H9 (cell line): Measurements from ENCODE around the gene DNASE1L1. TPM values are rescaled to one million over a fixed set of nuclear protein-coding genes. Genes with fewer than 3 reads are reported as not detected.

Experiments used
- DNase-seq: peaks from one replicate; pipeline ENCODE4 v3.0.0-alpha.2; 2017
- H2AFZ ChIP-seq: one replicate; pipeline ENCODE4 v1.6.1; 2013; ENCODE audit warnings: mild to moderate bottlenecking, low read length, control low read depth, moderate library complexity
- H2AK5ac ChIP-seq: 2 replicates; pipeline ENCODE4 v1.6.1; 2013; ENCODE audit warnings: low read length, control low read depth, mixed read lengths; ENCODE audit not compliant: insufficient read length
- H2BK120ac ChIP-seq: one replicate; pipeline ENCODE4 v1.6.1; 2013; ENCODE audit warnings: low read depth, mild to moderate bottlenecking, low read length, control low read depth, inconsistent platforms; ENCODE audit not compliant: poor library complexity, severe bottlenecking
- H2BK12ac ChIP-seq: 2 replicates; pipeline ENCODE4 v1.6.1; 2013; ENCODE audit warnings: low read length, control low read depth, mixed read lengths, low read depth; ENCODE audit not compliant: insufficient read length
- H2BK15ac ChIP-seq: 2 replicates; pipeline ENCODE4 v1.6.1; 2013; ENCODE audit warnings: low read depth, low read length, control low read depth
- H2BK20ac ChIP-seq: one replicate; pipeline ENCODE4 v1.6.1; 2013; ENCODE audit warnings: low read depth, mild to moderate bottlenecking, low read length, control low read depth, inconsistent platforms; ENCODE audit not compliant: poor library complexity, severe bottlenecking
- H2BK5ac ChIP-seq: 2 replicates; pipeline ENCODE4 v1.6.1; 2013; ENCODE audit warnings: low read length, control low read depth, mixed read lengths; ENCODE audit not compliant: insufficient read length
- H3K14ac ChIP-seq: 2 replicates; pipeline ENCODE4 v1.6.1; 2013; ENCODE audit warnings: low read length, control low read depth; ENCODE audit not compliant: insufficient read depth
- H3K18ac ChIP-seq: 2 replicates; pipeline ENCODE4 v1.6.1; 2013; ENCODE audit warnings: low read depth, mild to moderate bottlenecking, mixed read lengths, low read length, control low read depth; ENCODE audit not compliant: insufficient read length
- H3K23ac ChIP-seq: 2 replicates; pipeline ENCODE4 v1.6.1; 2013; ENCODE audit warnings: low read length, control low read depth, mixed read lengths, low read depth; ENCODE audit not compliant: insufficient read length
- H3K23me2 ChIP-seq: 2 replicates; pipeline ENCODE4 v1.6.1; 2013; ENCODE audit warnings: low read depth, mild to moderate bottlenecking, mixed read lengths, low read length, control low read depth; ENCODE audit not compliant: insufficient read length, poor library complexity, severe bottlenecking
- H3K27ac ChIP-seq: 2 replicates; pipeline ENCODE4 v1.5.1; 2013; ENCODE audit warnings: low read length, control low read depth, mixed read lengths, low read depth; ENCODE audit not compliant: insufficient read length
- H3K27me3 ChIP-seq: 2 replicates; pipeline ENCODE4 v1.6.1; 2013; ENCODE audit warnings: low read length, control low read depth, inconsistent platforms; ENCODE audit not compliant: insufficient read depth
- H3K4ac ChIP-seq: 2 replicates; pipeline ENCODE4 v1.6.1; 2013; ENCODE audit warnings: low read depth, mild to moderate bottlenecking, control low read depth, inconsistent platforms, low read length, moderate library complexity
- H3K4me1 ChIP-seq: 2 replicates; pipeline ENCODE4 v1.6.1; 2013; ENCODE audit warnings: low read length, control low read depth, inconsistent platforms; ENCODE audit not compliant: insufficient read depth
- H3K4me2 ChIP-seq: 2 replicates; pipeline ENCODE4 v1.6.1; 2013; ENCODE audit warnings: low read length, control low read depth, mixed read lengths; ENCODE audit not compliant: insufficient read length, insufficient read depth
- H3K56ac ChIP-seq: 2 replicates; pipeline ENCODE4 v1.6.1; 2013; ENCODE audit warnings: low read depth, mild to moderate bottlenecking, mixed read lengths, low read length, control low read depth; ENCODE audit not compliant: insufficient read length
- H3K79me1 ChIP-seq: 2 replicates; pipeline ENCODE4 v1.6.1; 2013; ENCODE audit warnings: low read depth, mild to moderate bottlenecking, moderate library complexity, low read length, control low read depth, inconsistent platforms; ENCODE audit not compliant: insufficient read depth, poor library complexity, severe bottlenecking
- H3K79me2 ChIP-seq: 2 replicates; pipeline ENCODE4 v1.6.1; 2013; ENCODE audit warnings: low read length, control low read depth, inconsistent platforms; ENCODE audit not compliant: insufficient read depth
- H3K9ac ChIP-seq: 2 replicates; pipeline ENCODE4 v1.6.1; 2013; ENCODE audit warnings: low read length, control low read depth, mixed read lengths; ENCODE audit not compliant: insufficient read length; ENCODE audit errors: extremely low read depth
- H3K9me3 ChIP-seq: one replicate; pipeline ENCODE4 v1.6.1; 2013; ENCODE audit warnings: low read depth, low read length, inconsistent platforms; ENCODE audit not compliant: control insufficient read depth
- H3T11ph ChIP-seq: one replicate; pipeline ENCODE4 v1.6.1; 2013; ENCODE audit warnings: mild to moderate bottlenecking, low read length, control low read depth, inconsistent platforms
- H4K20me1 ChIP-seq: one replicate; pipeline ENCODE4 v1.6.1; 2013; ENCODE audit not compliant: control insufficient read depth, insufficient read length, insufficient read depth
- H4K5ac ChIP-seq: 2 replicates; pipeline ENCODE4 v1.6.1; 2013; ENCODE audit warnings: low read depth, mild to moderate bottlenecking, mixed read lengths, low read length, control low read depth; ENCODE audit not compliant: insufficient read length
- H4K8ac ChIP-seq: replicated peaks from 2 replicates; pipeline ENCODE4 v1.6.1; 2013; ENCODE audit warnings: low read length, control low read depth, mixed read lengths, low read depth; ENCODE audit not compliant: insufficient read length
- H4K91ac ChIP-seq: 2 replicates; pipeline ENCODE4 v1.6.1; 2013; ENCODE audit warnings: low read depth, mild to moderate bottlenecking, moderate library complexity, mixed read lengths, low read length, control low read depth; ENCODE audit not compliant: insufficient read length
- H3K27ac Mint-ChIP-seq, 3 experiments: 2 replicates in 2 of 3; 3 replicates in 1 of 3; pipeline ENCODE4 v1.8.0; 2020 to 2021; ENCODE audit warnings: mixed read lengths in 3 of 3, mild to moderate bottlenecking in 1 of 3, moderate library complexity in 1 of 3
- H3K27me3 Mint-ChIP-seq: 2 replicates; pipeline ENCODE4 v1.8.0; 2021; ENCODE audit warnings: low read depth, mild to moderate bottlenecking, moderate library complexity, mixed read lengths
- H3K36me3 Mint-ChIP-seq, 3 experiments: 2 replicates in 2 of 3; 3 replicates in 1 of 3; pipeline ENCODE4 v1.8.0; 2020 to 2021; ENCODE audit warnings: low read depth in 3 of 3, mixed read lengths in 3 of 3; ENCODE audit not compliant: insufficient read depth in 1 of 3
- H3K4me1 Mint-ChIP-seq, 2 experiments: 2 replicates each; pipeline ENCODE4 v1.8.0; 2020; ENCODE audit warnings: mixed read lengths in 2 of 2
- H3K4me3 Mint-ChIP-seq, 2 experiments: 2 replicates in 1 of 2; 3 replicates in 1 of 2; pipeline ENCODE4 v1.8.0; 2020 to 2021; ENCODE audit warnings: mild to moderate bottlenecking in 2 of 2, mixed read lengths in 2 of 2, moderate library complexity in 1 of 2
- H3K9me3 Mint-ChIP-seq, 2 experiments: 2 replicates in 1 of 2; 3 replicates in 1 of 2; pipeline ENCODE4 v1.8.0; 2020; ENCODE audit warnings: mild to moderate bottlenecking in 2 of 2, mixed read lengths in 2 of 2, moderate library complexity in 1 of 2
- WGBS: extraction: QIAGEN DNeasy Blood & Tissue Kit; methylation state at CpG from one replicate; pipeline ENCODE4 v1.1.7; 2013; ENCODE audit warnings: missing lambda C conversion rate, low lambda C conversion rate, mixed read lengths; ENCODE audit not compliant: insufficient read length; ENCODE audit errors: extremely low coverage; 5-methylcytosine and 5-hydroxymethylcytosine counted together
- total RNA-seq: library from RNA; stranded (reverse); gene quantifications from 2 replicates; pipeline ENCODE4 v1.2.1, GENCODE V29; 2021
- TF ChIP-seq, protein P1 (sequence below): fragments of 200-600 bp; sonication (generic); conservative IDR thresholded peaks from 3 replicates; pipeline ENCODE4 v1.8.0; 2021; ENCODE audit warnings: antibody characterized with exemption, mild to moderate bottlenecking

Gene DNASE1L1
- total RNA-seq, 1 experiment from 2014 or later: 14.5 TPM

DNA sequence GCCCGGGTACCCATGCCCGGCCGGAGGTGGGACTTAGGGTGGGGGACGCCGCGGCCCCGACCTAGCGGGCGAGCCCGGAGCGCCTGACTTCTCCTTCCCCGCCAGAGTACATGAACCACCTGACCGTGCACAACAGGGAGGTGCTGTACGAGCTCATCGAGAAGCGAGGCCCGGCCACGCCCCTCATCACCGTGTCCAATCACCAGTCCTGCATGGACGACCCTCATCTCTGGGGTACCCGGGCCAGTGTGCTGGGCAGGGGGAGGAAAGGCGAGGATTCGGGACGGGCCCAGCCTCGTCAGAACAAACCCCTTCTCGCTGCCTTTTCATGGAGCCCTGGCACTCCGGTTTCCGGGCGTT is 2.9 kb upstream of the DNASE1L1 start:
- whole genome bisulfite sequencing: no CpG with 5 or more reads among the region's 29 CpGs
- H3K79me1 ChIP-seq: no peaks in the 10 kb centered on the region
- H4K91ac ChIP-seq: no peak overlapping the region
- no peak overlapping the region for H3K9ac ChIP-seq
- TF ChIP-seq, protein P1, sequence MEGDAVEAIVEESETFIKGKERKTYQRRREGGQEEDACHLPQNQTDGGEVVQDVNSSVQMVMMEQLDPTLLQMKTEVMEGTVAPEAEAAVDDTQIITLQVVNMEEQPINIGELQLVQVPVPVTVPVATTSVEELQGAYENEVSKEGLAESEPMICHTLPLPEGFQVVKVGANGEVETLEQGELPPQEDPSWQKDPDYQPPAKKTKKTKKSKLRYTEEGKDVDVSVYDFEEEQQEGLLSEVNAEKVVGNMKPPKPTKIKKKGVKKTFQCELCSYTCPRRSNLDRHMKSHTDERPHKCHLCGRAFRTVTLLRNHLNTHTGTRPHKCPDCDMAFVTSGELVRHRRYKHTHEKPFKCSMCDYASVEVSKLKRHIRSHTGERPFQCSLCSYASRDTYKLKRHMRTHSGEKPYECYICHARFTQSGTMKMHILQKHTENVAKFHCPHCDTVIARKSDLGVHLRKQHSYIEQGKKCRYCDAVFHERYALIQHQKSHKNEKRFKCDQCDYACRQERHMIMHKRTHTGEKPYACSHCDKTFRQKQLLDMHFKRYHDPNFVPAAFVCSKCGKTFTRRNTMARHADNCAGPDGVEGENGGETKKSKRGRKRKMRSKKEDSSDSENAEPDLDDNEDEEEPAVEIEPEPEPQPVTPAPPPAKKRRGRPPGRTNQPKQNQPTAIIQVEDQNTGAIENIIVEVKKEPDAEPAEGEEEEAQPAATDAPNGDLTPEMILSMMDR: no peak
- H3K56ac ChIP-seq: no peak overlapping the region
- peaks cover 4% of the 10 kb centered on the region for H3K23me2 ChIP-seq
- H3K4me2 ChIP-seq: peak overlapping the region; percentile 43
- no peak overlapping the region for H2BK120ac ChIP-seq
- H2AK5ac ChIP-seq: no peak overlapping the region
- H3K9me3 ChIP-seq: peaks cover 13% of the 10 kb centered on the region
- H3K18ac ChIP-seq: no peak overlapping the region
- H2BK15ac ChIP-seq: no peak overlapping the region
- H3K27me3 ChIP-seq: no peaks in the 10 kb centered on the region
- H4K5ac ChIP-seq: no peak overlapping the region
- H3K4me3 Mint-ChIP-seq: peak overlapping the region; percentile 78 to 79
- no peak overlapping the region for H2BK20ac ChIP-seq
- H2BK12ac ChIP-seq: no peak overlapping the region
- no peak overlapping the region for H4K8ac ChIP-seq
- no peak overlapping the region for H3K27ac ChIP-seq
- no peak overlapping the region for H3K23ac ChIP-seq
- H3K4me1 ChIP-seq: no peaks in the 10 kb centered on the region
- H3K9me3 Mint-ChIP-seq: peaks cover 44 to 58% of the 10 kb centered on the region in 2 experiments
- H3T11ph ChIP-seq: no peak overlapping the region
- DNase-seq: peak; percentile 82
- H3K79me2 ChIP-seq: no peaks in the 10 kb centered on the region
- no peak overlapping the region for H3K27ac Mint-ChIP-seq
- H3K4me1 Mint-ChIP-seq: peaks cover 10 to 15% of the 10 kb centered on the region in 2 experiments
- H3K27me3 Mint-ChIP-seq: no peaks in the 10 kb centered on the region
- no peak overlapping the region for H2AFZ ChIP-seq
- H4K20me1 ChIP-seq: no peaks in the 10 kb centered on the region
- no peak overlapping the region for H3K4ac ChIP-seq
- H3K14ac ChIP-seq: no peak overlapping the region
- H2BK5ac ChIP-seq: no peak overlapping the region
- peaks cover 17 to 35% (median 21%) of the 10 kb centered on the region in 3 experiments for H3K36me3 Mint-ChIP-seq
